BLaER1 (cell line): Measurements from ENCODE around the gene CFAP65.
A peak's percentile ranks its signal among the peaks of the same experiment; 100 is the strongest.

ENCODE experiments used
- H3K27ac ChIP-seq: shearing (Covaris generic); formaldehyde crosslinking; 2 replicates; pipeline ENCODE4 v1.8.1; 2022
- H3K27me3 ChIP-seq: shearing (Covaris generic); formaldehyde crosslinking; 2 replicates; pipeline ENCODE4 v1.8.1; 2022
- H3K36me3 ChIP-seq: shearing (Covaris generic); formaldehyde crosslinking; 2 replicates; pipeline ENCODE4 v1.8.1; 2022
- H3K4me1 ChIP-seq: shearing (Covaris generic); formaldehyde crosslinking; 2 replicates; pipeline ENCODE4 v1.8.1; 2022
- H3K4me2 ChIP-seq: shearing (Covaris generic); formaldehyde crosslinking; 2 replicates; pipeline ENCODE4 v1.8.1; 2022
- H3K4me3 ChIP-seq: shearing (Covaris generic); formaldehyde crosslinking; 2 replicates; pipeline ENCODE4 v1.8.1; 2022
- H3K9ac ChIP-seq: shearing (Covaris generic); formaldehyde crosslinking; 2 replicates; pipeline ENCODE4 v1.8.1; 2022
- H3K9me3 ChIP-seq: shearing (Covaris generic); formaldehyde crosslinking; 2 replicates; pipeline ENCODE4 v1.8.1; 2022
- H4K20me1 ChIP-seq: shearing (Covaris generic); formaldehyde crosslinking; 2 replicates; pipeline ENCODE4 v1.8.1; 2022
- Cebpa-rat ChIP-seq: shearing (Covaris generic); IDR thresholded peaks from 2 replicates; pipeline ENCODE4 v1.8.1; 2022

CFAP65 gene

GRCh38 chr2:219041252-219041651 is at the start of gene CFAP65:
CFAP65 (minus strand) TSS chr2:219041516; CDS start chr2:219039048, 2,468 bp downstream.
- Histone ChIP-seq H3K4me3 (no peak within 1 kb of the TSS), H3K36me3 (no peaks in the 10 kb centered on the region), H3K9ac (no peak within 1 kb of the TSS), H3K27ac (no peak within 1 kb of the TSS), H3K9me3 (no peaks in the 10 kb centered on the region), H4K20me1 (peaks cover 10% of the 10 kb centered on the region; the same call in 1 of the 2 replicates), H3K4me2 (no peak within 1 kb of the TSS), H3K27me3 (peaks cover 7% of the 10 kb centered on the region; the same call in 1 of the 2 replicates), H3K4me1 (no peaks in the 10 kb centered on the region)
- TF ChIP-seq Cebpa-rat, result no peak

- H3K4me2 ChIP-seq, result no peak overlapping the region
- peaks cover 8% of the 10 kb centered on the region for H3K4me1 ChIP-seq
- H3K36me3 ChIP-seq, result no peaks in the 10 kb centered on the region
- H4K20me1 ChIP-seq, result no peaks in the 10 kb centered on the region
- no peak for TF ChIP-seq Cebpa-rat
- no peak overlapping the region for H3K4me3 ChIP-seq
- H3K27me3 ChIP-seq, result no peaks in the 10 kb centered on the region
- no peak overlapping the region for H3K9ac ChIP-seq
- no peaks in the 10 kb centered on the region for H3K9me3 ChIP-seq
- no peak overlapping the region for H3K27ac ChIP-seq
Measured at GRCh38 chr2:219090436-219091299, 49.4 kb upstream of the CFAP65 start.

- Histone ChIP-seq H3K4me2 (no peak overlapping the region), H3K27me3 (no peaks in the 10 kb centered on the region), H4K20me1 (peaks cover 8% of the 10 kb centered on the region; the same call in 1 of the 2 replicates), H3K4me1 (peaks cover 7% of the 10 kb centered on the region), H3K4me3 (no peak overlapping the region), H3K27ac (no peak overlapping the region), H3K9ac (no peak overlapping the region), H3K36me3 (no peaks in the 10 kb centered on the region), H3K9me3 (no peaks in the 10 kb centered on the region)
- TF ChIP-seq Cebpa-rat, result no peak
Measured at GRCh38 chr2:219089330-219089729, 48.0 kb upstream of the CFAP65 start.

GRCh38 chr2:219087848-219088247 is 46.5 kb upstream of the CFAP65 start:
- H4K20me1 ChIP-seq, result peaks cover 8% of the 10 kb centered on the region; the same call in 1 of the 2 replicates
- no peak overlapping the region for H3K9ac ChIP-seq
- TF ChIP-seq Cebpa-rat, result no peak
- no peak overlapping the region for H3K4me3 ChIP-seq
- H3K27ac ChIP-seq, result no peak overlapping the region
- no peaks in the 10 kb centered on the region for H3K9me3 ChIP-seq
- H3K4me2 ChIP-seq, result no peak overlapping the region
- H3K36me3 ChIP-seq, result no peaks in the 10 kb centered on the region
- H3K27me3 ChIP-seq, result no peaks in the 10 kb centered on the region
- 0 out of 2 replicates have a peak, but pooled peaks cover 6% of the 10 kb centered on the region for H3K4me1 ChIP-seq

- TF ChIP-seq Cebpa-rat, result no peak
- no peak overlapping the region for H3K4me2 ChIP-seq
Measured at GRCh38 chr2:219087361-219087760, 46.0 kb upstream of the CFAP65 start.

GRCh38 chr2:219086196-219086595 is 44.9 kb upstream of the CFAP65 start:
- no peak for TF ChIP-seq Cebpa-rat
- H4K20me1 ChIP-seq, result peaks cover 8% of the 10 kb centered on the region; the same call in 1 of the 2 replicates

More at GRCh38 chr2:219087361-219087760, 46.0 kb upstream of the CFAP65 start:
- Histone ChIP-seq H3K9me3 (no peaks in the 10 kb centered on the region), H3K27ac (no peak overlapping the region), H3K27me3 (no peaks in the 10 kb centered on the region), H3K4me3 (no peak overlapping the region), H3K9ac (no peak overlapping the region), H3K4me1 (0 out of 2 replicates have a peak, but pooled peaks cover 6% of the 10 kb centered on the region), H3K36me3 (no peaks in the 10 kb centered on the region), H4K20me1 (peaks cover 8% of the 10 kb centered on the region; the same call in 1 of the 2 replicates)

GRCh38 chr2:219084791-219085190 is 43.5 kb upstream of the CFAP65 start:
- H3K9me3 ChIP-seq, result no peaks in the 10 kb centered on the region
- no peaks in the 10 kb centered on the region for H3K36me3 ChIP-seq
- H3K4me3 ChIP-seq, result no peak overlapping the region
- no peak overlapping the region for H3K27ac ChIP-seq
- peaks cover 20% of the 10 kb centered on the region for H3K4me1 ChIP-seq
- H4K20me1 ChIP-seq, result peaks cover 8% of the 10 kb centered on the region; the same call in 1 of the 2 replicates
- H3K9ac ChIP-seq, result no peak overlapping the region
- H3K4me2 ChIP-seq, result no peak overlapping the region
- no peak for TF ChIP-seq Cebpa-rat
- no peaks in the 10 kb centered on the region for H3K27me3 ChIP-seq

More at GRCh38 chr2:219086196-219086595, 44.9 kb upstream of the CFAP65 start:
- H3K36me3 ChIP-seq, result no peaks in the 10 kb centered on the region
- no peaks in the 10 kb centered on the region for H3K27me3 ChIP-seq
- H3K4me3 ChIP-seq, result no peak overlapping the region
- no peak overlapping the region for H3K9ac ChIP-seq
- H3K9me3 ChIP-seq, result no peaks in the 10 kb centered on the region
- H3K27ac ChIP-seq, result no peak overlapping the region
- H3K4me1 ChIP-seq, result peaks cover 15% of the 10 kb centered on the region
- H3K4me2 ChIP-seq, result no peak overlapping the region

- no peaks in the 10 kb centered on the region for H3K9me3 ChIP-seq
- no peak overlapping the region for H3K4me2 ChIP-seq
- no peak overlapping the region for H3K9ac ChIP-seq
- no peak for TF ChIP-seq Cebpa-rat
- H4K20me1 ChIP-seq, result peaks cover 8% of the 10 kb centered on the region; the same call in 1 of the 2 replicates
- peaks cover 34% of the 10 kb centered on the region for H3K4me1 ChIP-seq
- peaks cover 6% of the 10 kb centered on the region for H3K36me3 ChIP-seq
- no peaks in the 10 kb centered on the region for H3K27me3 ChIP-seq
- H3K4me3 ChIP-seq, result no peak overlapping the region
- no peak overlapping the region for H3K27ac ChIP-seq
Measured at GRCh38 chr2:219082332-219082958, 41.1 kb upstream of the CFAP65 start.

- no peaks in the 10 kb centered on the region for H3K27me3 ChIP-seq
Measured at GRCh38 chr2:219081701-219082331, 40.5 kb upstream of the CFAP65 start.

More at GRCh38 chr2:219081701-219082331, 40.5 kb upstream of the CFAP65 start:
- Histone ChIP-seq H3K4me2 (peak overlapping the region; percentile 3), H3K36me3 (peaks cover 12% of the 10 kb centered on the region), H3K9ac (no peak overlapping the region), H3K4me3 (no peak overlapping the region), H3K9me3 (no peaks in the 10 kb centered on the region), H3K27ac (no peak overlapping the region), H4K20me1 (peaks cover 8% of the 10 kb centered on the region; the same call in 1 of the 2 replicates), H3K4me1 (peaks cover 34% of the 10 kb centered on the region)
- TF ChIP-seq Cebpa-rat, result no peak
